Suppressor macrophage treated with lipopolysaccharide for 4 hours (primary cell): Measurements from ENCODE around the gene OMA1.
A peak's percentile ranks its signal among the peaks of the same experiment; 100 is the strongest.
"Not testable (repeated sequence)": the region's sequence is repeated elsewhere in the genome, so short reads cannot be mapped to it uniquely, and the experiment has no call there.

Experiments used
- DNase-seq: peaks from one replicate; pipeline ENCODE4 v3.0.0-alpha.2; 2020

OMA1 gene

DNA sequence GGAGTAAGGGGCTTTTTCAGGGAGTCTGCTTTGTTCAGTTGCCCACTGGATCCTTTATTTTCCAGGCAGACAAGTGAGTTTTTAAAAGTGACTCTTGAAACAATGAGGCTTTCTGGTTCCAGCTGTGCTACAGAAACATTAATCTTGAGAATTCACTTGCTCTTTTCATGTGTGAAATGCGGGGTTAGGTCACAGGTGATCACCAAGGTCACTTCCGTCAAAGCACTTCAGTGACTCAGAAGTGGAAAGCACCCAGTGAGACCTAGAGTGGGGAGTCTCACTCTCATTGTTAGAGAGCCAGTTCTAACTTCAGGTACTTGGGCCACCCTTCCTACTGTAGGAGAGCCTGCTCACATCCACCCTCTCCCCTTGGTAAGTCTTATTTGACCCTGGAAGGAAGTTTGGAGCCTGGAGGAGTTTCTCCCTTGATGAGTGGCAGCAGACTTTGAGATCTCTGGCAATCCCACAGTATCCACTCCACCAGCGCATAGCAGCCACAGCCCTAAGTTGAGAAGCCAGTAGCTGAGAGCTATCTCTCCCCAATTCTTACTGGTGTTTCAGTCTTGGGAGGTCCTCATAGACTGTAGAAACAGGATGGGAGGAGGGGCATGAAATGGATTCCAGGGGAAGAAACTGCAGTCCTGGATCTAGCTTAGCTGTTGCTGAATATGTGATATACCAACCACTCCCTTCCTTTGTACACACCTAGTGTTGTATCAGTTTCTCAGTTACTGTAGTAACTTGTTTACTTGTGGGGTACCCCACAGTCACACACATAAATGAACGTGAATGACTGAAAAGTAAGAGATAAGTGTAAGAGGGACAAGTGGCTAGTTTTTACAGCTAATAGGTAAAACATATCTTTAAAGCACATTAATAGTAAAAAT lies 27.4 kb upstream of the OMA1 start:
- no peak for DNase-seq

DNA sequence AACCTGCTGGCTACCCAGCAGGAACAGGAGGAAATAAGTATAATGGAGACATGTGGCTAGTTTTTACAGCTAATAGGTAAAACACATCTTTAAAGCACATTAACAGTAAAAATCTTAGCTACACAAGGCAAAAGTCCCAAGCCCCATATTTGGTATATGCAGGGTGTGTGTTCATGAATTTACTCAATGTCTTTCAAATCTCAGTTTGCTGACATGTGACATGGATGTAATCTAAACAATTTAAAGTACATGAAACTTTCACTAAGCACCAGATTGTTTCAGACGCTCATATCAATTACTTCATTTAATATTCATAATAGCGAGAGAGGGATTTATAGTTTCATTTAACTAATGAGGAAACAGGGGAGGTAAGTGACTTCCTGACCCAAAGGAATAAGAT lies 26.6 kb upstream of the OMA1 start:
- no peak for DNase-seq

DNA sequence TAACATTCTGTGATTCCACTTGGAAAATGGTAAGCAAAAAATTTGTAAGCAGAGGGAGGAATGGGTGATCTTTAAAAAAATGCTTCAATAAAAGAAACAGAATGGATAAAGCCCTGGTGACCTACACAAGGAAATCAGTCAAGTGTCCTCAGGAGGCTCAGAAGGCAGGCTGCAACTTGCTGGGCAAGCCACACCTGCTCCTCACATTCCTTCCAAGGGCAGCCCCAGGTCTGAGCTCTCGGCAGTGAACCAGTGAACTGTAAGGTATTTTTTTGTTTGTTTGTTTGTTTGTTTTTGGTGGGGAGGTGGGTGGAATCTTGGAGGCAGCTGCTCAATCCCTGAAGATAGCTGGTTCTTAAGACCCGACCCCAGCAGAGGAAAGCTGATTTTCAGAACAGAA lies 26.2 kb upstream of the OMA1 start:
- DNase-seq: no peak

DNA sequence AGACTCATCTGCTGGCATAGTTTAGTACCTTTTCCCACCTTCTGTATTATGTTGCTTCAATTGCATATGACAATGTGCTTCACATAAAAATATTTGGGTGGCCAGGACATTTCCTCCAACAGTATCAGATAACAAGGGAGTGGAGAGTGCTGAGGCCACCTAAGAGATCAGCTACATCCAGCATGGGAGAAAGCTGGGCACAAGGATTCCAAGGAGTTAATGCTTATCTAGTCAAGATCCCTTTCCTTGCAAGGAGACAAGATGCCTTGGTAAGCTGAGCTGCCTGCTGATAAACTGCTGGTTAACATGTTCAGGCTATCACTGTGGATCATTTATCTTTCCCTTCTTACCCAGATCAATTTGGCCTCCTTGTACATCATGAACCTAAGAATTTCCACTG lies 25.1 kb upstream of the OMA1 start:
- DNase-seq: no peak

DNA sequence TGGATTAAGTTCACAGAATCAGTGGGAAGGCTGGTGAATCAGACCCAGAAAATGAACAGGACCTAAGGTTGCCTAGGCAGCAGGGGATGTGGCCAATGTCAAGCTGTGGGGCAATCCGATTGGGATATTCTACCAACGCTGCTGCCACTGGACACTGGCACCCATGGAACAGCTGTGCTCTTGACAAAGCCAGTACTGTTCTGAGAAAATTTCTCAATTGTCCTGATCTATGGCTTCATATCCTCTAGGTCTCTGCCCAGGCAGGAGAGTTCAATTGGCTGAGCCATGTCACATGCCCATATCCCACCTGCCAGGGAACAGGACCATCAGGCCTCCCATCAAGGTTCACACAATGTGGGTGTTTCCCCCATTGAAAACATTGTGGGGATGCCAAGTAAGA lies 24.3 kb upstream of the OMA1 start:
- no peak for DNase-seq

DNA sequence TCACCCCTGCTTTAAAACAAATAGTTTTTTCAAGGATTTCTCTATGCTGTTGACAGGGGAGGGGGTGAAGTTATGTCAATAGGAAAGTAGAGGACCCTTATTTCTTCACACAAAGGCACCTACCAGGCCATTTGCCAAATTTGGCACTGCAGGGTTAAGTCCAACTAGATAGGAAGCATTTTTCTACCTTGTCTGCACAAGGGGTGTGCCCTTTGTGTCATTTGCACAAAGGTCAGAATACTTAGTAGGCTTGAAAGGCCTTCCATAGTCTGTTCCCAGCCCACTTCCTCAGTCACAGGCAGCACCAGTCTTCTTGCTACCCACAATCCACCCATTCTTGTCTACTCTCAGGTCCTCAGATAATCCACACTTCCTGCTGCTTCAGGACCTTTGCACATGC lies 23.6 kb upstream of the OMA1 start:
- no peak for DNase-seq

DNA sequence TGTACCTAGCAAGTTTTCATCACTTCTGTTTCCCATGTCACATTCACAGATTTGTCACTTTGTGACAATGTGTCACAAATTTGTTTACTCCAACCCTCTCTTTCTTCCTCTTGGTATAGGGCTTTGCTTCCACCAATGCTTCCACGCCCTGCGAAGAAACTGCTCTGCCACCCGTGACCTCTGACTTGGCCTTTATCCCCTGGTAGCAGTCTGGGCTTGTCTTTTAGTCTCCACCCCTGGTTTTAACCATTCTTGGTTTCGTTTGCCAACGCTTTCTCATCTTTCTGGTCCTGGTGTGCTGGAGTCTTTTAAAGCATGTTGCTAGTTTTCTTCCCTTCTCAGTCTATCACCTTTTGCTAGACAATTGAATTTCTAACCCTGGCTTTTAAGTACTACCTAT lies 22.4 kb upstream of the OMA1 start:
- no peak for DNase-seq

DNA sequence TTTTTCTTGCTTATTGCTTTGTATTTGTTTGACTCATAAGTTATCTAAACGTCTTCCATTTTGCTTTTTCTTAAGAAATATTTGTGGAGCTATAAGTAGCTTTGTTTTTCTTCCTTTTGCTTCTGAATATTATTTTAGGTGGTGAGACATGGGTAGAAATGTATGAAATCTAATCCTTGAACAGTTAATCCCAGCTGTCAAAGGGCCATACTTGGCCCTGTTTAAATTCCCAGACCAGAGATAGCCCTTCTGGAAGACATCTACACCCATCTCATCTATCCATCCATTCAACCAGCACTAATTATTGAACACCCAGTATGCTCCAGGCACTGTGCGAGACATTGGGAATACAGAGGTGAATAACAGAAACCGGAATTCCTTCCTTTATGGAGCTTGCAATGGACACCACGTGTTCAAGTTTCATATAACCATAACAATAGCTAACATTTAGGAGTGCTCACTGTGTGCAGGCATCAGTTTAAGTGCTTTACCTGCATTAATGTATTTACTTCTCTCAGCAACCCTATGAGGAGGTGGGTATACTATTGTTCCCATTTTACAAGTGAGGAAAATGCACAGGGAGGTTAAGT lies 21.8 kb upstream of the OMA1 start:
- DNase-seq: no peak

DNA sequence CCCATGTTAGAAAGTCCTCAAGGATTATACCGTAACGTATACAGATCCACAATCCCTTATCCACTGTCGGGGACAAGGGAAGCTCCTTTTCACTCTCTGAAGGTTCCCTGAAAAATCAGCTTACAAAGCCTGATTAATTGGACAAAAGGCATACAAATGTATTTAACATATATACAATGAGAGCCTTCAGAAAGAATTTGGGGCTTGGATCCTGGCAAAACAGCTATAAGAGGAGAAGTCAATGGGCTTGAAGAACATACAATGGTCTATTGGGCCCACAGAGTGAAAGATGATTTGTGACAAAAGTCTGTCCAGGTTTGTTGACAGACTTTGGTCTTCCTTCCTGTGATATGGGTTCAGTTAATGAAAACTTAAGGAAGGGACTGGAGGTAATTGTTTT lies 19.8 kb upstream of the OMA1 start:
- DNase-seq: no peak

DNA sequence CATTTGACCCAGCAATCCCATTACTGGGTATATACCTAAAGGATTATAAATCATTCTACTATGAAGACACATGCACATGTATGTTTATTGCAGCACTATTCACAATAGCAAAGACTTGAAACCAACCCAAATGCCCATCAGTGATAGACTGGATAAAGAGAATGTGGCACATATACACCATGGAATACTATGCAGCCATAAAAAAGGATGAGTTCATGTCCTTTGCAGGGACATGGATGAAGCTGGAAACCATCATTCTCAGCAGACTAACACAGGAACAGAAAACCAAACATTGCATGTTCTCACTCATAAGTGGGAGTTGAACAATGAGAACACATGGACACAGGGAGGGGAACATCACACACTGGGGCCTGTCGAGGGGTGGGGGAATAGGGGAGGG lies 17.2 kb upstream of the OMA1 start:
- DNase-seq: not testable (repeated sequence)

DNA sequence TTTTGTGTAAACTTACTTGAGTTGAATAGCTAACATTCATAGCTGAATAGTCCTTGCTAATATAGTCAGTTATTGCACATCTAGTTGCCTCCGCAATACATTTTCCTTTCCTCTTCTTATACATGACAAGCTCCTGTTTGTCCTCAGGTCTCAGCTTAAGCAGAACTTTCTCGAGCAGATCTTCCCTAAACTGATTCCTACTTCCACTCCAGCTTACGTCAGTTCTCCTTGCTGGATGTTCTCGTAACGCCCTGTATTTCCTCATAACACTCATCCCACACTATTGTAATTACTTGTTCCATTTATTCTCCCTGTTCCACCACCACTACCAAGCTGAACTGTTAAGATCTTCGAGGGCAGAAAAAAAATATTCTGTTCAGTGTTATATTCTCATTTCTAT lies 15.1 kb upstream of the OMA1 start:
- peak; percentile 66 for DNase-seq

DNA sequence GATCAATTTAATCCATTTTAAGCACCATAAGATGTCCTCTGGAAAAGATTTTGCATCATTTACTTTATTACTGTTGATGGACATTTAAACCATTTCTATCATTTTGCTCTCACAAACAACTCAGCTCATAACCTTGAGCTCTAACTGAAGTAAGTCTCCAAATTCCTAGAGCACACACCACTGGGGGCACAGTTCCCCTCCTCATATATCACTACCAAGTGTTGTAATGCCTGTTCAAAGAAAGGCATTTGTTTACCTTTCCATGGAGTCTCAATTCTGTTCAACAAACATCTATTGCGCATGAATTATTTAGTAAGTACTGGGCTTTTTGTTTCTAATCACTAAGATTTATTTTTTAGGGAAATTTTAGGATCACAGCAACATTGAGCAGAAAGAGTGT lies 8.9 kb upstream of the OMA1 start:
- DNase-seq: no peak

DNA sequence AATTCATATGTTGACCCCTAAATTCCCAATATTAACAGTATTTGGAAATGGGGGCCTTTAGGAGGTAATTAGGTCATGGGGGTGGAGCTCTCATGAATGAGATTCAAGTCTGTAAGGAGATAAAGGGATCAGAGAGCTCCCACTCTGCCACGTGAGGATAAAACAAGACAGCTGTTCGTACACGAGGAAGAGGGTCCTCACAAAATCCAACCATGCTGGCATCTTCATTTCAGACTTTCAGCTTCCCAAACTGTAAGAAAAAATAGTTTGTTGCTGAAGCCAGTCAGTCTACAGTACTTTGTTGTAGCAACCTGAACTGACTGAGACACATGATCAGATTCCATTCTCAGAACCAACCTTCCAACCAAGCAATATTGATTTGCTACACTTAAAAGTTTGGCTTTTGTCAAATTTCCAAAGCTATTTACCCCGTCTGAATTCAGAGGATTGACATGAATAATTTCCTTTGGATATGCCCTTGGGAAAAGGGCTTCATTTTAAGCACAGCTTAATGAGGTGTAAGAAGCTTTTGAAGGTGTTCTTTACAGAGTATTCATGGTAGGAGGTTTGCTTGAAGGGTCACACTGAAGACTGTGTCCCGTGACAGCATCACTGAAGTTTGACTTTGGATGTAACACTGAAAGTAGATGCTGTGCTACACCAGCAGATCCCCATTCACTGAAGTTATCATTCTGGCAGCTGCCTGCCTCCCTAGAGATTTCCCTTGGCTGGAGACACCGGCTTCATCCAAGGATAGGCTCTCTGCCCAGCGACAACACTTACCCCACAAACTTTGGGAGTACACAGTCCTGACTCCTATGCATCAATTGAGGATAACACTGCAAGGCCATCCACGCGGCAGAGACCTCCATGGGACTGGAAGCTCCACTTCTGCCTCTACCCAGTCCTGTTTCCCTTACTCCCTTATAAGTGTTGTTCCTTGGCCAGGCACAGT lies 4.9 kb upstream of the OMA1 start:
- DNase-seq: no peak

DNA sequence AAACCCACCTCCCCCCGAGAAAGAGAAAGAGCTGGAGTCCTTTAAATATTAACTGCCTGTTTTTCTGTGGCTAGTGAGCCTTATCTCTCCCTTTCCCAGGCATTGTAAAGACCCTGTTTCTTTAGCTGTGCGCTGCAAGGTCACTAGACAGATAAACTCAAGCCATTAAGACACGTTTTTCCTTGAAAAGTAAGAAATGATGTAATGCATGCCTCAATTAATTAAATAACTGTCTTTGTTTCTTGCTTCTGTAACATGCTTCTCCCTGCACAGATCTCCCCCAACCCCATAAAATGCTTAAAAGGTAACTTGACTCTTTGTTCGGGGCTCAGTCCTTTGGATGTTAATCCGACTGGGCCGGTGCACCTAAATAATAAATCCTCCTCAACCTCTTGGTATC lies 2.8 kb upstream of the OMA1 start:
- DNase-seq: not testable (repeated sequence)

DNA sequence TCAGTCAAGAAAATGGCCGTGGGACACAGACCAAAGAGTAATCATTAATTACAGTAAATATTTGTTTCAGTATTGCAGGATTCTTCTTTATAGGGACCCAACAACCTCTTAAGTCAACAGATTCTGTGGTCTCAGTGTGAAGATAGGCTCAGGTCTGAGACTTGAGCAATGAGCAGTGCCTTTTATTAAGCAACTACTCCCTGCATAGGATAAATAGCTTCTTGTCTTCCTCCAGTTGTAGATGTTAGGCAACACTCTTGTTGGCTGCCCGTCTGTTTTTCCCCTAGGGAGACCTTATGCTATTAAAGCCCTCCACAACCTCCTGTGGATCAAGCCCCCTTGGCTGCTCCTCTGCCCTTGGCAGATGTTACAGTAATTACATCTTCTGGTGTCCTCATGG lies 1.8 kb upstream of the OMA1 start:
- no peak for DNase-seq

DNA sequence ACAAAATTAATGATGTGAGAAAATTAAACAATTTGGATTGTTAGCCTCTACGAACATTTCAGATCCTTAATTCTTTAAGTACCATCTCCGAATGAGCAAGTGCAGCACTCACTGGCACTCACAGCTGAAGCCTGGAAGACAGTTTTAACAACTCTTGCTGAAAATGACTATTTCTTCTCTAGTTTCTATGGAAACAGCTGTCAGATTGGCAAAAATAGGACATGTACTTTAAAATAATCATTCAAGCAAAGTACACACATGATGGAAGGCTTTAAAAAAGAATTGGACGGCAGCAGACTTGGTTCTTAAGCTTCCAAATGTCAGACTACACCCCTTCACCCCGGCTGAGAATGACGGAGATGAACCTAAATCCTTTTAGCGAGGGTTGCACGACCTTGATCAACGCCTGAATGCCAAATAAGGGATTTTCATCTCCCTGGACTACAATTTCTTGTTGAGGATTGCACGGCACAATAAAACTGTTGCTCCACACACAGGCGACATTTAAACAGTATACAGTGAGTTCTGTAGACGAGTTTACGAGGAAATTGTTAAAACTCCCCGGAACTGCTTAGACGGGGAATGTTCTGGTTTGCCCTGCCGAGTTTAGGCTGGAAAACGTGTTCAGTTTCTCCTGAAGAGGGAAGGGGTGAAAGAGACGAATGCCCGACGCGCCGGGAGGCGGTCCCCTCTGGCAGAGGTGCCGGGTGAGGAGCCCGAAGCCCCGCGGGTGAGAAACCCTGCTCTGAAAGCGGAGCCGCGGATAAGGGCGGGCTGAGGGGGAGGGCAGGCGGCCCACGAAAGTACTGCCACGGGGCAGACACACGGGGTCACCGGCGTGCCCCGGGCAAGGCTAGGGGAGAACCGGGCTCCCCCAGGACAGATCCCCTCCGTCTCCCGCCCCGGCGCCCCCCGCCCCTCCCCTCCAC lies 671 bp downstream of the OMA1 start:
- DNase-seq: peak; percentile 88

DNA sequence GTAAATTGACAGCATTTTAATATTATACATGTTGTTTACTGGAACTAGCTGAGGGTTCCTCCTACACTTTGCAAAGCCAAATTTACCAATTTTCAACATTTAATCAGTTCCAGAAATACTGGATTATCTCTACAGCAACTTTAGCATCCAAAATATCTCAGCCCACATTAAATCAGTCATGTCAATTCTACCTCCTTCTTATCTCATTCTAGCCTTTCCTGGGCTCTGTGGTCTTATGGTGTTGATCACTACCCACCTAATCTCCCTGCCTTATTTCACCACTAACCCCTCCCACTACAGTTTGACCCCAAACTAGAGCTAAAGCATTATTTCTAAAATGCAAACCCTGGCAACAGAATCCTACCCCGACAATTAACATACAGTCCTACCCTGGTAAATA lies 3.3 kb downstream of the OMA1 start:
- DNase-seq: no peak

DNA sequence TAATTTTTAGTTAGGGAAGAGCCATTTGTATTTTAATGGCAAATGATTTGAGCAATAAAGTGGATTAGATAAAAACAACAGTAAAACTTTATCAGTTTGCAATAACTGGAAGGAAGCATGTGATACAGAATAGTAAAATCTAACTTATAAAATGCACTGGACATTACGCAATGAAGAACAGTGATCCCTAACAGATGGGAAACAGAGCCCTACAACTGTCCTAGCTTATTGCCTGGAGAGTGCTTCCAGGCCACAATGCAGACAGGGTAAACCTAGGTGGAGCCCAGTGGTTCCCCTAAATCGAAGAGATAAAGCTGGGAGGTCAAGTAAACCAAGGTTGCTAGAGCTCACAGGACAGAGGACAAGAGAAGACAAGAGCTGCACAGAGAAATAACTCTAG lies 7.0 kb downstream of the OMA1 start:
- DNase-seq: no peak

DNA sequence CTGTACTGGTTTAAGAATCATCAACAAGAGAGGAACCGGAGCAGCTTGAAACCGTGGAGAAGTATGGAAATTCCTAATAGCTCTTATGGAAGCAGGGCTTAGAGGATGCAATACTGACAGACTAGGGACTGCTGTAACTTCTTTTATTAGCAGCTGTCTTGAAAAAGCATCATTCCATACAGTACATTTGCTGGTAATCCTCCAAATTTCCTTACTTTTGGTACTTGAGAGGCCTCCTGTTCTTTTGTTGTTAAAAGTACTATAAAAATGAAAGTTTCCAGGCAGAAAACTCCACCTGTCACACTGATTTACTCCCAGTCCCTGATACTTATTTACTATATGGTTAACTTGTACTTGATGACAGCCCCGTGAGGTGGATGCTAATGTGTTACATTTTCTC lies 7.7 kb downstream of the OMA1 start:
- DNase-seq: no peak

DNA sequence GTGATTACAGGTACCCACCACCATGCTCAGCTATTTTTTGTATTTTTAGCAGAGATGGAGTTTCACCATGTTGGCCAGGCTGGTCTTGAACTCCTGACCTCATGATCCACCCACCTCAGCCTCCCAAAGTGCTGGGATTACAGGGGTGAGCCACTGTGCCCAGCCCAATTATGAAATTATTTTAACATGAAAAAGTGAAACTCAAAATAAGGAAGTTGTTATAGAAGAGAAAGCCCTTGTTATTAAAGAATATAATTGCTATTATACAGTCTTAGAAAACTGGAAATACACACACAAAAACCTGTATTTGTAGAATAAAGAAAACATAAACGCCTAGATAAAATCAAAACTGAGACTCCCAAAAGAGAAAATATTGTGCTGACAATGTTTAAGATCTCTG lies 14.7 kb downstream of the OMA1 start:
- peak; percentile 32 for DNase-seq

DNA sequence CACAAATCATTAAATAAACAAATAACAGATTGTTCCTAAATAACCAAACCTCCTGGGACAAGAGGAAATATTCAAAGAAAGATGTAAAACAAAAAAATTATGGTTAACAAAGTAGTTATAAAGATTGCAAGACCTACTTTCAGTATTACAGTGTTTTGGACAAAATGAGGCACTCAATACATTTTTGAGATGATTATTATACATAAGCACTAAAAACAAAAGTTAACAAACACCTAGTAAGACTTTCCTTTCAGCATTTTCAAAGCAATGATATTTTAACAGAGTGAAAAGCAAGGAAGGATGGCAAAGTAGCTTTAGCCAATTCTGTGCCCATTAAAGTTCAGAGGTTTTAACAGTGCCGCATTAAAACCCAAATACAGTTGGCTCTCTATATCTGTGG lies 17.2 kb downstream of the OMA1 start:
- DNase-seq: no peak

DNA sequence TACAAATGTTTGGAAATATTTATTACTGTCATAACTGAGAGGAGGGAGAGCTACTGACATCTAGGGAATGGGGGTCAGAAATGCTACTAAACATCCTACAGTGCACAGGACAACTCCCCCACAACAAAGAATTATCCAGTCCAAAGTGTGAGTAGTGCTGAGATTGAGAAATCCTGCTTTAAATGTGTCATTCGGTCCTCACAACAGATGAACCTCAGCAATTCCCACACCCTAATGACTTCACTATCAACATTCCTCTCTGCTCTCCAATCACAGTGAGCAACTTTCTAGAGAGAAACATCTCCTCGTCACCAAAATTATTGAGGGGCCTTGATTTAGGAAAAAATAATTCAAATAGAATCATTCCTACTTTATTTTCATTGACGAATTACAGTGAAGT lies 18.0 kb downstream of the OMA1 start:
- peak; percentile 59 for DNase-seq
